Progenitor cell of endocrine pancreas (in vitro differentiated cells): ENCODE measurements around the gene FUOM. TPM values are rescaled to one million over a fixed set of nuclear protein-coding genes. Genes with fewer than 3 reads are reported as not detected.

ENCODE experiments used
- DNase-seq: peaks from one replicate; pipeline ENCODE4 v3.0.0; 2021; ENCODE audit warnings: low spot score; ENCODE audit not compliant: unreplicated experiment
- H3K27ac Mint-ChIP-seq: 2 replicates; pipeline ENCODE4 v1.8.0; 2021; ENCODE audit warnings: mild to moderate bottlenecking, moderate library complexity, mixed read lengths
- H3K27me3 Mint-ChIP-seq: 2 replicates; pipeline ENCODE4 v1.8.0; 2021; ENCODE audit warnings: mixed read lengths
- H3K36me3 Mint-ChIP-seq: 2 replicates; pipeline ENCODE4 v1.8.0; 2022; ENCODE audit warnings: mixed read lengths; ENCODE audit not compliant: insufficient read depth
- H3K4me1 Mint-ChIP-seq: 2 replicates; pipeline ENCODE4 v1.8.0; 2021; ENCODE audit warnings: low read depth, mixed read lengths
- H3K4me3 Mint-ChIP-seq: 2 replicates; pipeline ENCODE4 v1.8.0; 2021; ENCODE audit warnings: low read depth, mild to moderate bottlenecking, moderate library complexity, mixed read lengths
- H3K9me3 Mint-ChIP-seq: 2 replicates; pipeline ENCODE4 v1.8.0; 2021; ENCODE audit warnings: low read depth, mixed read lengths
- total RNA-seq: library from RNA; stranded (reverse); gene quantifications from 2 replicates; pipeline ENCODE4 v1.2.1, GENCODE V29; 2021
- TF ChIP-seq, protein P1 (sequence below): fragments of 200-600 bp; sonication (generic); IDR thresholded peaks from one replicate; pipeline ENCODE4 v1.5.0; 2021; ENCODE audit warnings: antibody characterized with exemption, mild to moderate bottlenecking; ENCODE audit not compliant: unreplicated experiment

The FUOM gene
- total RNA-seq, 1 donor from 2014 or later = 14.7 TPM

DNA sequence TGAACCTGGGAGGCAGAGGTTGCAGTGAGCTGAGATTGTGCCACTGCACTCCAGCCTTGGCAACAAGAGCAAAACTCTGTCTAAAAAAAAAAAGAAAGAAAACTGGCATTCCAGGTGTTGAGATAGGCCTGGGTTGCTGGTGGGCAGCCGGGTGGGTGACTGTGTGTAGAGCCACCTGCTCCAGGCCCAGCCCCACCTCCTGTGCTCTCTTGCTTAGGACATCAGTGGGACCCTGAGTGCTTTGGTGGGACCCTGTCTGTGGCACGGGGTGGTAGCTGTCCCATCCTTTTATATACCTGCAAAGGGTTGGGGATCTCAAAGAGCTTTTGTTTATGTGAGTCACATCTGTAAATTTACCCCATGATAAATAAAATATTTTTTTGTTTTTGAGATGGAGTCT lies 27.4 kb upstream of the FUOM start:
- TF ChIP-seq, protein P1, sequence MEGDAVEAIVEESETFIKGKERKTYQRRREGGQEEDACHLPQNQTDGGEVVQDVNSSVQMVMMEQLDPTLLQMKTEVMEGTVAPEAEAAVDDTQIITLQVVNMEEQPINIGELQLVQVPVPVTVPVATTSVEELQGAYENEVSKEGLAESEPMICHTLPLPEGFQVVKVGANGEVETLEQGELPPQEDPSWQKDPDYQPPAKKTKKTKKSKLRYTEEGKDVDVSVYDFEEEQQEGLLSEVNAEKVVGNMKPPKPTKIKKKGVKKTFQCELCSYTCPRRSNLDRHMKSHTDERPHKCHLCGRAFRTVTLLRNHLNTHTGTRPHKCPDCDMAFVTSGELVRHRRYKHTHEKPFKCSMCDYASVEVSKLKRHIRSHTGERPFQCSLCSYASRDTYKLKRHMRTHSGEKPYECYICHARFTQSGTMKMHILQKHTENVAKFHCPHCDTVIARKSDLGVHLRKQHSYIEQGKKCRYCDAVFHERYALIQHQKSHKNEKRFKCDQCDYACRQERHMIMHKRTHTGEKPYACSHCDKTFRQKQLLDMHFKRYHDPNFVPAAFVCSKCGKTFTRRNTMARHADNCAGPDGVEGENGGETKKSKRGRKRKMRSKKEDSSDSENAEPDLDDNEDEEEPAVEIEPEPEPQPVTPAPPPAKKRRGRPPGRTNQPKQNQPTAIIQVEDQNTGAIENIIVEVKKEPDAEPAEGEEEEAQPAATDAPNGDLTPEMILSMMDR = no peak
- no peaks in the 10 kb centered on the region for H3K4me1 Mint-ChIP-seq
- no peaks in the 10 kb centered on the region for H3K27me3 Mint-ChIP-seq
- H3K36me3 Mint-ChIP-seq = peaks cover 9% of the 10 kb centered on the region
- no peak overlapping the region for H3K4me3 Mint-ChIP-seq
- H3K9me3 Mint-ChIP-seq = no peaks in the 10 kb centered on the region
- no peak for DNase-seq
- no peak overlapping the region for H3K27ac Mint-ChIP-seq

DNA sequence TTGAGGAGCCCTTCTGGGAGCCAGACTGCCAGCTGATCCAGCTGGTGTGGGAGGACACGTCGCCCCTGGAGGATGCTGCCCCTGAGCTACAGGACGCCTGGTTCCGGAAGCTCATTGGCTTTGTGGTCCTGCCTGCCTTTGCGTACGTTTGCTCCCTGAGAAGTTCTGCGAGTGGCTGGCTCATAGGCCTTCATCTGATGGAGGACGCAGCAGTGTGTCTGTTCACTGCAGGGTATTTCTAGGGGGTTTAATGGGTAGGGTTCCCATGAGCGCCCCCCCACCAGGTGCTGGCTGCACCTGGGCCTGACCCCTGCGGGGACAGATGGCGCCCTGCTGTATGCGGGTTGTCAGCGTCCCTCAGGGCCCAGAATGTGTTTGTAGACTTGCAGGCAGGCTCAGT lies 26.3 kb upstream of the FUOM start:
- Mint-ChIP-seq H3K36me3 (peaks cover 6% of the 10 kb centered on the region), H3K9me3 (no peaks in the 10 kb centered on the region), H3K27ac (no peak overlapping the region), H3K4me1 (no peaks in the 10 kb centered on the region), H3K4me3 (no peak overlapping the region), H3K27me3 (no peaks in the 10 kb centered on the region)
- TF ChIP-seq, protein P1 = no peak
- DNase-seq = no peak

DNA sequence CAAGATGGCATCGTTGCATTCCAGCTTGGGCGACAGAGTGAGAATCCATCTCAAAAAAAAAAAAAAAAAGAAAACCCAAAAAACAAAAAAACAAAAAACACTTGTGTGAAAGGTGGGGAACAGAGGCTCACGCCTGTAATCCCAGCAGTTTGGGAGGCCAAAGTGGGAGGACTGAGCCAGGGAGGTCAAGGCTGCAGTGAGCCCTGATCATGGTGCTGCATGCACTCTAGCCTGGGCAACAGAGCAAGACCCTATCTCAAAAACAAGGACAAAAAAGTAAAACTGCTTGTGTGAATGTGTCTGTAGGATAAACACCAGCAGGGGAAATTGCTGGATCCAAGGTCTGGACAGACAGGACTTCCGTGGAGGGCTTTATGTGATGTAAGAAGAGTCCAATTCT lies 25.7 kb upstream of the FUOM start:
- TF ChIP-seq, protein P1 = no peak
- no peaks in the 10 kb centered on the region for H3K9me3 Mint-ChIP-seq

DNA sequence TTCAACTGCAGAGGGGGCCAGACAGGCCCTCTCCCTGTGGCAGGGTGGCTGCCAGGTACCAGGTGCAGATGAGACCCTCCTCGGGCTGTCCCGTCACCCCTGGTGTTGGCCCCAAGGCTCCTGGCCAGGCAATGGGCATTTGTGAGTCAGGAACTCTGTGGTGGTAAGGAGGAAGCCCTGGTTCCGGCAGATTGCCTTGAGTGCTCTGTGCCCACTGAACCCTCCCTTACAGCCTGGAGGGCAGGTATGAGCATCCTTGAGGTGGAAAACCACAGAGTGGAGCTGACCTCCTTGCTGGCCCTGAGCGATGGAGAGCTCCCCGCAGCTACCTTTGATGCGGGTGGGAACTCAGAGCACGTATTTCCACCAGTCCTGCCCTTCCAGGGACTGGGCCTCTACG lies 23.2 kb upstream of the FUOM start:
- peaks cover 14% of the 10 kb centered on the region for H3K27me3 Mint-ChIP-seq
- H3K4me1 Mint-ChIP-seq = peaks cover 1% of the 10 kb centered on the region
- H3K27ac Mint-ChIP-seq = no peak overlapping the region
- H3K36me3 Mint-ChIP-seq = peaks cover 3% of the 10 kb centered on the region
- TF ChIP-seq, protein P1 = no peak
- no peak overlapping the region for H3K4me3 Mint-ChIP-seq
- DNase-seq = no peak
- no peaks in the 10 kb centered on the region for H3K9me3 Mint-ChIP-seq

More for the DNA sequence above, 25.7 kb upstream of the FUOM start:
- Mint-ChIP-seq H3K4me3 (no peak overlapping the region), H3K4me1 (no peaks in the 10 kb centered on the region), H3K27ac (no peak overlapping the region), H3K36me3 (peaks cover 4% of the 10 kb centered on the region), H3K27me3 (no peaks in the 10 kb centered on the region)
- no peak for DNase-seq

DNA sequence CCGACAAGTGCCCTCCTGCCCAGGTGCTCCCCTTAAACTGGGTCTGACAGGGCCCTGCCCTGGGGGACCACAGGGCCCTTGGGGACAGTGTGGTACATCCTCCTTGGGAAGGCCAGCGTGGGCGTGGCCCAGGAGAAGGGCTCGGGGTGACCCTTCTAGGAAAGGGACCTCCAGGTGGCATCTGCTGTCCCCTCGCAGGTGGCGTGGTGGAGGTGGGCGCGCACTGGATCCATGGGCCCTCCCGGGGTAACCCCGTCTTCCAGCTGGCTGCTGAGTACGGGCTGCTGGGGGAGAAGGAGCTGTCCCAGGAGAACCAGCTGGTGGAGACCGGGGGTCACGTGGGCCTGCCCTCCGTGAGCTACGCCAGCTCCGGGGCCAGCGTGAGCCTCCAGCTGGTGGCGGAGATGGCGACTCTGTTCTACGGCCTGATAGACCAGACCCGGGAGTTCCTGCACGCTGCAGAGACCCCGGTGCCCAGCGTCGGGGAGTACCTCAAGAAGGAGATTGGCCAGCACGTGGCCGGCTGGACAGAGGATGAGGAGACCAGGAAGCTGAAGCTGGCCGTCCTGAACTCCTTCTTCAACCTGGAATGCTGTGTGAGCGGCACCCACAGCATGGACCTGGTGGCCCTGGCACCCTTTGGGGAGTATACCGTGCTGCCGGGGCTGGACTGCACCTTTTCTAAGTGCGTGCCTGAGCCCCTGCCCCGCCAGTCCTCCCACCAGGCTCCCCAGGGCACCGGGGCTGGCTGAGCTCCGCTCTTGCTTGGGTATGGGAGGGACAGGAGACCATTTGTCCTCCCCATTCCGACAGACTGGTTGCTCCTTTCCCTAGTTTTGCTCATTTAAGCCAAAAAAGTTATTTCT lies 22.2 kb upstream of the FUOM start:
- DNase-seq = no peak

More for the DNA sequence above, 22.2 kb upstream of the FUOM start:
- TF ChIP-seq, protein P1 = no peak
- peaks cover 1% of the 10 kb centered on the region for H3K4me1 Mint-ChIP-seq
- peaks cover 23% of the 10 kb centered on the region for H3K27me3 Mint-ChIP-seq
- peak overlapping the region; percentile 65 for H3K4me3 Mint-ChIP-seq
- H3K36me3 Mint-ChIP-seq = peaks cover 3% of the 10 kb centered on the region
- H3K9me3 Mint-ChIP-seq = no peaks in the 10 kb centered on the region
- H3K27ac Mint-ChIP-seq = no peak overlapping the region
